ENCODE results near the gene AFAP1. TPM values are rescaled to one million over a fixed set of nuclear protein-coding genes. Genes with fewer than 3 reads are reported as not detected.

The AFAP1 gene
- total RNA-seq, 1 experiment from 2014 or later = 23.6 TPM

GRCh38 chr4:7867701-7868435 is 71.8 kb downstream of the AFAP1 start (continued):
- TF ChIP-seq, protein P1, sequence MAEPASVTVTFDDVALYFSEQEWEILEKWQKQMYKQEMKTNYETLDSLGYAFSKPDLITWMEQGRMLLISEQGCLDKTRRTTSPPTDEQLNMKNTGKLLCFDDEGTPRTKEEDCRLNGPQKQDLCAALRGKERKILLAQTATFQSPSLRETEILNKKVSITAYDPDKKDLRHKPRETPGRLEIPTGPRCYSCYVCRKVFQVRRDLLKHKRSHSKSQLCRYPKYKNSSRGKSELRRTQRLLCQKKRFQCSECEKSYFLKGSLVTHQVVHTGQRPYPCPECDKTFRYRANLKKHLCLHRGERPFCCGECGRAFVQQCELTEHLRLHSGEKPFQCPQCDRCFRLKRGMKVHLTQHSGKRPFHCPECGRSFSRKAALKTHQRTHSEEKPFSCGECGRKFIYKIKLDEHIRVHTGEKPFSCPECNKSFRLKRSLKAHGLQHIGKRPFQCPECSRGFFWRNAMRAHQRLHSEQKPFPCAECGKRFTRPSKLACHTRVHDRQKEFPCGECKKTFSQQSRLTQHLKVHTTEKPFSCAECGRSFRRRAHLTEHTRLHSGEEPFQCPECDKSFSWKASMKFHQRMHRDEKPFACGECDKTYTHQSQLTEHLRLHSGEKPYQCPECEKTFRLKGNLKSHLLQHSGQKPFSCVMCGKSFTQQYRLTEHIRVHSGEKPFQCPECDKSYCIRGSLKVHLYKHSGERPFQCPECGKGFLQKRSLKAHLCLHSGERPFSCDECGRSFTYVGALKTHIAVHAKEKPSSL (CRISPR knock-in tag; conservative IDR thresholded peaks at IDR 0.05) = no peak
- TF ChIP-seq TP53 (CRISPR knock-in tag; IDR thresholded peaks at IDR 0.05) (no peak), ZNF416 (CRISPR knock-in tag; IDR thresholded peaks at IDR 0.05) (no peak)
- TF ChIP-seq, protein P2, sequence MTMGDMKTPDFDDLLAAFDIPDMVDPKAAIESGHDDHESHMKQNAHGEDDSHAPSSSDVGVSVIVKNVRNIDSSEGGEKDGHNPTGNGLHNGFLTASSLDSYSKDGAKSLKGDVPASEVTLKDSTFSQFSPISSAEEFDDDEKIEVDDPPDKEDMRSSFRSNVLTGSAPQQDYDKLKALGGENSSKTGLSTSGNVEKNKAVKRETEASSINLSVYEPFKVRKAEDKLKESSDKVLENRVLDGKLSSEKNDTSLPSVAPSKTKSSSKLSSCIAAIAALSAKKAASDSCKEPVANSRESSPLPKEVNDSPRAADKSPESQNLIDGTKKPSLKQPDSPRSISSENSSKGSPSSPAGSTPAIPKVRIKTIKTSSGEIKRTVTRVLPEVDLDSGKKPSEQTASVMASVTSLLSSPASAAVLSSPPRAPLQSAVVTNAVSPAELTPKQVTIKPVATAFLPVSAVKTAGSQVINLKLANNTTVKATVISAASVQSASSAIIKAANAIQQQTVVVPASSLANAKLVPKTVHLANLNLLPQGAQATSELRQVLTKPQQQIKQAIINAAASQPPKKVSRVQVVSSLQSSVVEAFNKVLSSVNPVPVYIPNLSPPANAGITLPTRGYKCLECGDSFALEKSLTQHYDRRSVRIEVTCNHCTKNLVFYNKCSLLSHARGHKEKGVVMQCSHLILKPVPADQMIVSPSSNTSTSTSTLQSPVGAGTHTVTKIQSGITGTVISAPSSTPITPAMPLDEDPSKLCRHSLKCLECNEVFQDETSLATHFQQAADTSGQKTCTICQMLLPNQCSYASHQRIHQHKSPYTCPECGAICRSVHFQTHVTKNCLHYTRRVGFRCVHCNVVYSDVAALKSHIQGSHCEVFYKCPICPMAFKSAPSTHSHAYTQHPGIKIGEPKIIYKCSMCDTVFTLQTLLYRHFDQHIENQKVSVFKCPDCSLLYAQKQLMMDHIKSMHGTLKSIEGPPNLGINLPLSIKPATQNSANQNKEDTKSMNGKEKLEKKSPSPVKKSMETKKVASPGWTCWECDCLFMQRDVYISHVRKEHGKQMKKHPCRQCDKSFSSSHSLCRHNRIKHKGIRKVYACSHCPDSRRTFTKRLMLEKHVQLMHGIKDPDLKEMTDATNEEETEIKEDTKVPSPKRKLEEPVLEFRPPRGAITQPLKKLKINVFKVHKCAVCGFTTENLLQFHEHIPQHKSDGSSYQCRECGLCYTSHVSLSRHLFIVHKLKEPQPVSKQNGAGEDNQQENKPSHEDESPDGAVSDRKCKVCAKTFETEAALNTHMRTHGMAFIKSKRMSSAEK (CRISPR knock-in tag; IDR thresholded peaks at IDR 0.05; ENCODE audit: borderline replicate concordance) = no peak

DNA sequence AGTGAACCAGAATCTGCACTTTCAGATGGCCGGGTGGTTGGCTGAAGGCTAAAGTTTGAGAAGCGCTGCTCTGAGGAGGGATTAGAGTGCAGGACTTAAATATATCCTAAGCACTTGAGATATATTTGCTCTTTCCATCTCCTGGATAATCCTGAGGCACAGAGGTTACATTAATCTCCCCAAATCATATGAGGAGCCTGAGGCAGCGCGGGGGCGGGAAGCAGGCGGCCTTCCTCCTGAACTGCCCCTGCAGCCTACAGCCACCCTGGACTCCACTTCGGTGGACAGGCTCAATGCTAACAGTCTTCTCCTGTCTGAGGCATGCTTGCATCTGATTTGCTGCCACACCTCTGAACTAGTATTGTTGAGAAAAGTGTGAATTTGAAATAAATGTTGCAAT is 72.5 kb downstream of the AFAP1 start:
- peaks cover 29% of the 10 kb centered on the region for H3K9me3 Mint-ChIP-seq
- peaks cover 35% of the 10 kb centered on the region for H3K4me1 Mint-ChIP-seq
- CTCF ChIA-PET = no interaction called here
- no peak for ATAC-seq
- DNase-seq (ENCODE audit: low spot score) = no peak
- peaks cover 48% of the 10 kb centered on the region for H3K36me3 Mint-ChIP-seq
- no peak overlapping the region for H3K27ac Mint-ChIP-seq
- POLR2A ChIA-PET = no interaction called here
- no peaks in the 10 kb centered on the region for H3K27me3 Mint-ChIP-seq (ENCODE audit: low read depth)
- TF ChIP-seq ZNF396 (CRISPR knock-in tag; IDR thresholded peaks at IDR 0.05; ENCODE audit: borderline replicate concordance) = no peak
- no peak for TF ChIP-seq ZNF263 (CRISPR knock-in tag; IDR thresholded peaks at IDR 0.05; ENCODE audit: low read depth)
- TF ChIP-seq, protein P3, sequence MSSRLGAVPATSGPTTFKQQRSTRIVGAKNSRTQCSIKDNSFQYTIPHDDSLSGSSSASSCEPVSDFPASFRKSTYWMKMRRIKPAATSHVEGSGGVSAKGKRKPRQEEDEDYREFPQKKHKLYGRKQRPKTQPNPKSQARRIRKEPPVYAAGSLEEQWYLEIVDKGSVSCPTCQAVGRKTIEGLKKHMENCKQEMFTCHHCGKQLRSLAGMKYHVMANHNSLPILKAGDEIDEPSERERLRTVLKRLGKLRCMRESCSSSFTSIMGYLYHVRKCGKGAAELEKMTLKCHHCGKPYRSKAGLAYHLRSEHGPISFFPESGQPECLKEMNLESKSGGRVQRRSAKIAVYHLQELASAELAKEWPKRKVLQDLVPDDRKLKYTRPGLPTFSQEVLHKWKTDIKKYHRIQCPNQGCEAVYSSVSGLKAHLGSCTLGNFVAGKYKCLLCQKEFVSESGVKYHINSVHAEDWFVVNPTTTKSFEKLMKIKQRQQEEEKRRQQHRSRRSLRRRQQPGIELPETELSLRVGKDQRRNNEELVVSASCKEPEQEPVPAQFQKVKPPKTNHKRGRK (CRISPR knock-in tag; IDR thresholded peaks at IDR 0.05; ENCODE audit: borderline replicate concordance) = no peak
- no peak for TF ChIP-seq NR2C2 (CRISPR knock-in tag; IDR thresholded peaks at IDR 0.05)
- no peak for TF ChIP-seq IRF1 (CRISPR knock-in tag; IDR thresholded peaks at IDR 0.05)
- TF ChIP-seq, protein P4, sequence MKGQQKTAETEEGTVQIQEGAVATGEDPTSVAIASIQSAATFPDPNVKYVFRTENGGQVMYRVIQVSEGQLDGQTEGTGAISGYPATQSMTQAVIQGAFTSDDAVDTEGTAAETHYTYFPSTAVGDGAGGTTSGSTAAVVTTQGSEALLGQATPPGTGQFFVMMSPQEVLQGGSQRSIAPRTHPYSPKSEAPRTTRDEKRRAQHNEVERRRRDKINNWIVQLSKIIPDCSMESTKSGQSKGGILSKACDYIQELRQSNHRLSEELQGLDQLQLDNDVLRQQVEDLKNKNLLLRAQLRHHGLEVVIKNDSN (CRISPR knock-in tag; IDR thresholded peaks at IDR 0.05) = no peak
- no peak overlapping the region for H3K4me3 Mint-ChIP-seq

DNA sequence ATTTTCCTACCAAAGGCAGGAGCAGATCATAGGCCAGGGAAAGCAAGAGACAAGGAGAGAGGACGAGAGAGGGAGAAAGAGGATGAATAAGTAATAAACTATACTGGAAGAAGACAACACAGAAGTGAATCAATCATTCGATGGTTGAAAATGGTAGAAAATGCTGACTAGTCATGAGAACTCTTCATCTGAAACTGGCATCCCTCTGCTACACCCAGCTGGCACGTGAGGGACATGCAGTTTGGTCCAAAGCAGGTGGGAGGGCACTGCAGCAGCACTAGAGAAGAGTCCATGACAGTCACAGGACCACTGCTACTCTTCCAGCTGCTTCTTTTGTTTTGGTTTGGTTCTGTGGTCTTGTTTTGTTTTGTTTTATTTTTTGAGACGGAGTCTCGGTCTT is 74.1 kb downstream of the AFAP1 start:
- Mint-ChIP-seq H3K27ac (no peak overlapping the region; the same call in 1 of the 2 replicates), H3K27me3 (ENCODE audit: low read depth) (no peaks in the 10 kb centered on the region), H3K9me3 (peaks cover 13% of the 10 kb centered on the region), H3K4me1 (peaks cover 52% of the 10 kb centered on the region), H3K4me3 (no peak overlapping the region), H3K36me3 (peaks cover 31% of the 10 kb centered on the region)
- TF ChIP-seq, protein P5, sequence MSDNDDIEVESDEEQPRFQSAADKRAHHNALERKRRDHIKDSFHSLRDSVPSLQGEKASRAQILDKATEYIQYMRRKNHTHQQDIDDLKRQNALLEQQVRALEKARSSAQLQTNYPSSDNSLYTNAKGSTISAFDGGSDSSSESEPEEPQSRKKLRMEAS (CRISPR knock-in tag; IDR thresholded peaks at IDR 0.05) = no peak
- TF ChIP-seq E2F5 (CRISPR knock-in tag; IDR thresholded peaks at IDR 0.05) (no peak), MLX (CRISPR knock-in tag; IDR thresholded peaks at IDR 0.05) (no peak), ETV6 (CRISPR knock-in tag; IDR thresholded peaks at IDR 0.05) (no peak)
- TF ChIP-seq, protein P6, sequence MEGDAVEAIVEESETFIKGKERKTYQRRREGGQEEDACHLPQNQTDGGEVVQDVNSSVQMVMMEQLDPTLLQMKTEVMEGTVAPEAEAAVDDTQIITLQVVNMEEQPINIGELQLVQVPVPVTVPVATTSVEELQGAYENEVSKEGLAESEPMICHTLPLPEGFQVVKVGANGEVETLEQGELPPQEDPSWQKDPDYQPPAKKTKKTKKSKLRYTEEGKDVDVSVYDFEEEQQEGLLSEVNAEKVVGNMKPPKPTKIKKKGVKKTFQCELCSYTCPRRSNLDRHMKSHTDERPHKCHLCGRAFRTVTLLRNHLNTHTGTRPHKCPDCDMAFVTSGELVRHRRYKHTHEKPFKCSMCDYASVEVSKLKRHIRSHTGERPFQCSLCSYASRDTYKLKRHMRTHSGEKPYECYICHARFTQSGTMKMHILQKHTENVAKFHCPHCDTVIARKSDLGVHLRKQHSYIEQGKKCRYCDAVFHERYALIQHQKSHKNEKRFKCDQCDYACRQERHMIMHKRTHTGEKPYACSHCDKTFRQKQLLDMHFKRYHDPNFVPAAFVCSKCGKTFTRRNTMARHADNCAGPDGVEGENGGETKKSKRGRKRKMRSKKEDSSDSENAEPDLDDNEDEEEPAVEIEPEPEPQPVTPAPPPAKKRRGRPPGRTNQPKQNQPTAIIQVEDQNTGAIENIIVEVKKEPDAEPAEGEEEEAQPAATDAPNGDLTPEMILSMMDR (IDR thresholded peaks at IDR 0.05) = no peak
- POLR2A ChIA-PET = no interaction called here
- DNase-seq (ENCODE audit: low spot score) = no peak
- CTCF ChIA-PET = interaction anchor here (1.0 kb wide), 1 partner anchor 21 kb away, joined by 3 read pairs; no protein-coding TSS in a partner anchor
- no peak for ATAC-seq
